ENCODE measurements around the gene LRRC32. TPM values are rescaled to one million over a fixed set of nuclear protein-coding genes. Genes with fewer than 3 reads are reported as not detected.

LRRC32 gene
- total and polyA plus RNA-seq, 2 donors (not counting 1 experiment from before 2014, with no cell fraction given) = 19.2 to 103 TPM

- H3K9me3 ChIP-seq (ENCODE audit: control insufficient read depth, insufficient read depth, low read depth, low read length) = no peaks in the 10 kb centered on the region
- H3K36me3 ChIP-seq (ENCODE audit: control insufficient read depth, insufficient read depth, low read length) = no peaks in the 10 kb centered on the region
- no peak overlapping the region for H3K27ac ChIP-seq (ENCODE audit: insufficient read depth, low read length)
- H3K79me2 ChIP-seq (ENCODE audit: control insufficient read depth, insufficient read depth, low read length) = no peaks in the 10 kb centered on the region
- no peak overlapping the region for H3K9ac ChIP-seq (ENCODE audit: insufficient read depth, low read length)
- no peaks in the 10 kb centered on the region for H4K20me1 ChIP-seq (ENCODE audit: control insufficient read depth, extremely low read depth, insufficient read depth, low read length)
- DNase-seq (ENCODE audit: low read depth in 2 of 2) = no peak
- H3K4me1 ChIP-seq (ENCODE audit: control insufficient read depth, extremely low read depth, insufficient read depth, low read length) = peaks cover 12% of the 10 kb centered on the region
- no peak overlapping the region for H2AFZ ChIP-seq (ENCODE audit: low read length)
- no peak overlapping the region for H3K4me2 ChIP-seq (ENCODE audit: extremely low read depth, insufficient read depth, low read length)
- no peak overlapping the region for H3K4me3 ChIP-seq (replicated peaks in 1 of 4; ENCODE audit: control extremely low read depth in 1 of 4, insufficient read depth in 1 of 4, low read depth in 3 of 4, low read length in 4 of 4)
- no peak for TF ChIP-seq CTCF (conservative IDR thresholded peaks at IDR 0.05 in 1 of 2, IDR thresholded peaks at IDR 0.05 in 1 of 2; ENCODE audit: low read depth in 1 of 2, low read length in 2 of 2)
- no peak for TF ChIP-seq EZH2 (IDR thresholded peaks at IDR 0.05; ENCODE audit: low read length, missing control alignments)
- peaks cover 5% of the 10 kb centered on the region for H3K27me3 ChIP-seq (ENCODE audit: control insufficient read depth, insufficient read depth, low read length)
Measured at GRCh38 chr11:76631566-76632308, 38.8 kb downstream of the LRRC32 start.

- Histone ChIP-seq H3K4me3 (replicated peaks in 1 of 4; ENCODE audit: control extremely low read depth in 1 of 4, insufficient read depth in 1 of 4, low read depth in 3 of 4, low read length in 4 of 4) (peak overlapping the region in 1 of 4 experiments; percentile 11), H3K9ac (ENCODE audit: insufficient read depth, low read length) (no peak overlapping the region), H3K4me1 (ENCODE audit: control insufficient read depth, extremely low read depth, insufficient read depth, low read length) (peaks cover 12% of the 10 kb centered on the region), H3K4me2 (ENCODE audit: extremely low read depth, insufficient read depth, low read length) (no peak overlapping the region), H3K27ac (ENCODE audit: insufficient read depth, low read length) (peak overlapping the region; percentile 79), H4K20me1 (ENCODE audit: control insufficient read depth, extremely low read depth, insufficient read depth, low read length) (no peaks in the 10 kb centered on the region), H3K27me3 (ENCODE audit: control insufficient read depth, insufficient read depth, low read length) (peaks cover 3% of the 10 kb centered on the region), H2AFZ (ENCODE audit: low read length) (peak overlapping the region; percentile 9), H3K79me2 (ENCODE audit: control insufficient read depth, insufficient read depth, low read length) (no peaks in the 10 kb centered on the region), H3K9me3 (ENCODE audit: control insufficient read depth, insufficient read depth, low read depth, low read length) (no peaks in the 10 kb centered on the region), H3K36me3 (ENCODE audit: control insufficient read depth, insufficient read depth, low read length) (no peaks in the 10 kb centered on the region)
- peak in 1 of 2 donors; percentile 23 for DNase-seq (ENCODE audit: low read depth in 2 of 2)
- TF ChIP-seq CTCF (conservative IDR thresholded peaks at IDR 0.05 in 1 of 2, IDR thresholded peaks at IDR 0.05 in 1 of 2; ENCODE audit: low read depth in 1 of 2, low read length in 2 of 2) (no peak), EZH2 (IDR thresholded peaks at IDR 0.05; ENCODE audit: low read length, missing control alignments) (no peak)
Measured at GRCh38 chr11:76630600-76631281, 39.8 kb downstream of the LRRC32 start.

GRCh38 chr11:76629853-76630599 lies 40.5 kb downstream of the LRRC32 start:
- peak overlapping the region; percentile 79 for H3K27ac ChIP-seq (ENCODE audit: insufficient read depth, low read length)
- TF ChIP-seq EZH2 (IDR thresholded peaks at IDR 0.05; ENCODE audit: low read length, missing control alignments) (no peak), CTCF (conservative IDR thresholded peaks at IDR 0.05 in 1 of 2, IDR thresholded peaks at IDR 0.05 in 1 of 2; ENCODE audit: low read depth in 1 of 2, low read length in 2 of 2) (peak in 1 of 2 donors; percentile 15)
- no peak overlapping the region for H3K4me2 ChIP-seq (ENCODE audit: extremely low read depth, insufficient read depth, low read length)
- peak overlapping the region; percentile 40 for H3K9ac ChIP-seq (ENCODE audit: insufficient read depth, low read length)
- no peaks in the 10 kb centered on the region for H3K36me3 ChIP-seq (ENCODE audit: control insufficient read depth, insufficient read depth, low read length)
- H3K4me3 ChIP-seq (replicated peaks in 1 of 4; ENCODE audit: control extremely low read depth in 1 of 4, insufficient read depth in 1 of 4, low read depth in 3 of 4, low read length in 4 of 4) = peak overlapping the region in 1 of 4 experiments; percentile 11
- H3K27me3 ChIP-seq (ENCODE audit: control insufficient read depth, insufficient read depth, low read length) = peaks cover under 1% of the 10 kb centered on the region
- H3K9me3 ChIP-seq (ENCODE audit: control insufficient read depth, insufficient read depth, low read depth, low read length) = no peaks in the 10 kb centered on the region
- peaks cover 12% of the 10 kb centered on the region for H3K4me1 ChIP-seq (ENCODE audit: control insufficient read depth, extremely low read depth, insufficient read depth, low read length)
- H2AFZ ChIP-seq (ENCODE audit: low read length) = peak overlapping the region; percentile 9
- peak in 1 of 2 donors; percentile 58 for DNase-seq (ENCODE audit: low read depth in 2 of 2)
- no peaks in the 10 kb centered on the region for H3K79me2 ChIP-seq (ENCODE audit: control insufficient read depth, insufficient read depth, low read length)
- no peaks in the 10 kb centered on the region for H4K20me1 ChIP-seq (ENCODE audit: control insufficient read depth, extremely low read depth, insufficient read depth, low read length)
